ENCODE data around the gene KMT5C. TPM values are rescaled to one million over a fixed set of nuclear protein-coding genes. Genes with fewer than 3 reads are reported as not detected.
"Not testable (repeated sequence)": the region's sequence is repeated elsewhere in the genome, so short reads cannot be mapped to it uniquely, and the experiment has no call there.

KMT5C gene
- total RNA-seq, 1 donor from 2014 or later = 17.0 TPM

DNA sequence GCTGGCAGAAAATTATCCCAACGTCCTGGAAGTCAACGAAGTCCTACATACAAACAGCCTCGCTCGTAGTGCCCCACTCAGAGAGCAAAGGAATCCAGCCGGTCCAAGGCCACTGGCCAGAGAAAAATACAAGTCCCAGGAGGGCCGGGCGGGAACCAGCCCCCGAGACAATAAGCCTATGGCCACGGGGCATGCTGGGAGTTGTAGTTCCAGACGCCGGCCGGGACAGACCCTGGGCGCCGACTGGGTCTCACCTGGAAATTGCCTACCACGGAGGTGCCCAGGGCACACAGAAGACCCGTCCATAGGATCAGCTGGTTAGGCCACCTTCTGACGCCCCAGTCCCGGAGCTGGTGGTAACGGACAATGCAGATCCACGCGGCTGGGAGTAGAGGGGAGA lies 19.9 kb upstream of the KMT5C start:
- no peak for DNase-seq

DNA sequence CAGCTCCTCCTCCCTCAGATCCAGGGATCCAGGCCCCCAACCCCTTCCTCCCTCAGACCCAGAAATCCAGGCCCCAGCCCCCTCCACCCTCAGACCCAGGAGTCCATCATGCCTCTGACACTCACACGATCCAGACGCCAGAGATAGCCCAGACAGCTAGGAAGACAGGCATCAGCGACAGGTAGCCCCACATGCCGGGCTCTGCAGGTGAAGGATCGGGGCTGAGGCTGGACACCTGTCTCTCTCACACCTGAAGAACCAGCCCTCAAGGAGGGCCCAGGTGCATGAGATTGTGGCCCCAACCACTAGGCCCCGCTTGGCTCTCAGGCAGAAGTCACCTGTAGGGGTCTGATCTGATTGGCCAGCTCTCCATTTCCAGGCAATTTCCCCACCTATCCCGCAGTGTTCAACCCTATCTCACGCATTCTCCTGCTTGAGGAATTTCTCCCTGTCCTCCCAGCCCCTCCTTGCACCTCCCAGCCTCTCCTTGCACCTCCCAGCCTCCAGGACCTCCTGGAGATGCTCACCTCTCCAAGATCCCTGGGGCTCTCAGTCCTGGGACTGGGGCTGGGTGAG lies 18.7 kb upstream of the KMT5C start:
- DNase-seq = no peak

DNA sequence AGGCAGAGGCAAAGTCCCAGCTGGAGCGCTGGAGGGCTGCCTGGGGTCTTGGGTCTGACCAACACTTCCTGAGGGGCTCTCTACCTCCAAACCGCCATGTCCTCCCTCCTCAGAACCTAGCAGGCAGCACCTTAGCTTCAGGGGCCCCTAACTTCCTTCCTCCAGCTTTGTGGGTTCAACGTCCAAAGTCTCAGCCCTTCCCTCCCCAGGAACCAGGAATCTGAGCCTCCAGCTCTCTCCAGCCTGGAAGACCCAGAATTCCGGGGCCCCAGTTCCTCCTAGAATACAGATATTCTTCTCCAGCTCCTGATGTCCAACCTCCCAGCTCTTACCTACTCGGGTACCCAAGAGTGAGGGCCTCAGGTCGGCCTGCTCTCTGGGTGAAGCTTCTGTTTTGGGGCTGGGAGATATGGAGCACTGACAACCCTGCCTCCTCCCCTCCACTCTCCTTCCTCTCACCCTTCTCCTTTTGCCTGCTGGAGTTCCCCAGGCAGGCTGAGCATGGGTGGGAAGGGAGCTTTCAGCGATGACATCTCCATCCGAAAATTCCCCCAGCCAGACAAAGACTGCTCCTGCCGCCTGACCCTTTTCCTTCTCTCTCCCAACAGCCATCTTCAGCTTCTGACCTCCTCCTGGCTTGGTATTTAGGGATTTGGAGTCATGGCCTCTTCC lies 18.1 kb upstream of the KMT5C start:
- no peak for DNase-seq

DNA sequence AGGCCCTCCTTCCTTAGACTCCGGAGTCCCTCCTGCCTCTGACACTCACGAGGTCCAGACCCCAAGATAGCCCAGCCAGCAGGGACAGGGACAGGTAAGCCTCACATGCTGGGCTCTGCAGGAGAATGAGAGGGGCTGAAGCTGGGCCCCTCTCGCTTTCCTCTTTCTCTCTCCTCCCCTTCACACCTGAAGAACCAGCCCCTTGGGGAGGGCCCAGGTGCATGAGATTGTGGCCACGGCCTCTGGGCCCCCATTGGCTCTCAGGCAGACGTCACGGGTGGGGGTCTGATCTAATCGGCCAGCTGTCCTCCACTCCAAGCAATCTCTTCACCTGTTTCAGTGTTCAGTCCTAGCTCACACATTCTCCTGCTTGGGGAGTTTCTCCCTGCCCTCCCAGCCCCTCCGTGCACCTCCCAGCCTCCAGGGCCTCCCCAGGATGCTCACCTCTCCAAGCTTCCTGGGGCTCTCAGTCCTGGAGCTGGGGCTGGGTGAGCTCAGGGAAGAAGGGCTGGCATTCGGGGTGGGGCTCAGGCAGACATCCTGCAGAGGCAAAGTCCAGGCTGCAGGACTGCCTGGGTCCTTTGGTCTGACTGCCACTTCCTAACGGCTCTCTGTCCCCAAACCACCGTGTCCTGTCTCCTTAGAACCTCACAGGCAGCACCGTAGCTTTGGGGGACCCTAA lies 17.3 kb upstream of the KMT5C start:
- DNase-seq = no peak

DNA sequence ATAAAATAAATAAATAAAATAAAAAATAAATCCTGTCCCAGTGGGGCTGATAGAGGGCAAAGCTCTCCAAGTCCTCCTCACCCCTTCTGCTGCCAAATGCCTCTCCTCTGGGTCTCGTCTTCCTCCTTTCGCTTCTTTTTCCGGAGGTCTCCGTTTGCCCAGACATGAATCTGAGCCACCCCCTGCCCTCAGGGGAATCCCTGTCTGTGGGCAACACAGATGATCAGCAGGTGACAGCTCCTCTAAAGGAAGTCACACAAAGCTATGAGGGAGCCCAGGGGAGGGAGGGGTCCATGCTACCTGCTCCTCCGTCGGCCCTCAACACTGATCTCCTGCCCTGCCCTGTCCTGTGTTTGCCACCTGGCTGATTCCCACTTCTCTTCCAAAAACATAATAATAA lies 15.0 kb upstream of the KMT5C start:
- DNase-seq = no peak

DNA sequence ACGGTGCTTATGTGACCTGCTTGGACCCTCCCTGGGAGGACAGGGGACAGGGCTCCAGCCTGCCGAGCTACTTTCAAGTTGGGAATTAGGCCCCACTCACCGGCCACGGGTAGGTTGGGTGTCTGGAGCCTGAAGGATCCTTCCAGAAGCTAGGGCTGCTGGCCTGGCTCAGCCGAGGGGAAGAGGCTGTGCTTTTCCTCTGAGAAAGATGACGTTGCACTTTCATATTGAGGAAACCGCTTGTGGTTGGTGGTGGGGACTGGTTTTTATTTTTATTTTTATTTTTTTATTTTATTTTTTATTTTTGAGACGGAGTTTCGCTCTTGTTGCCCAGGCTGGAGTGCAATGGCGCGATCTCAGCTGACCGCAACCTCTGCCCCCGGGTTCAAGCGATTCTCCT lies 14.5 kb upstream of the KMT5C start, which contains the start of gene TMEM150B:
Gene TMEM150B (minus strand): TSS at position 170 of the 400 bp plus-strand sequence. CDS start 4,305 bp downstream, outside the sequence.
- no peak for DNase-seq

DNA sequence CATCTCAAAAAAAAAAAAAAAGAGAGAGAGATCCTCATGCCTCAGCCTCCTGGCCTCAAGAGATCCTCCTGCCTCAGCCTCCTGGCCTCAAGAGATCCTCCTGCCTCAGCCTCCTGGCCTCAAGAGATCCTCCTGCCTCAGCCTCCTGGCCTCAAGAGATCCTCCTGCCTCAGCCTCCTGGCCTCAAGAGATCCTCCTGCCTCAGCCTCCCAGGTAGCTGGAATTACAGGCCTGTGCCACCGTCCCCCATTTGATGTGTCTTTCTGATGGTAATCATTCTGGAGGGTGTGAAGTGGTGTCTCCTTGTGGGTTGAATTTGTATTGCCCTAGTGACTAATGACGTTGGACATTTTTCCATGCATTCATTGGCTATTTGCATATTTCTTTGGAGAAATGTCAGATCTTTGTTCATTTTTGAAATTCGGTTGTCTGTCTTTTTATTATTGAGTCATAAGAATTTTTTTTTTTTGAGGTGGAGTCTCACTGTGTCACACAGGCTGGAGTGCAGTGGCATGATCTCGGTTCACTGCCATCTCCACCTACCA lies 10.8 kb upstream of the KMT5C start:
- not testable (repeated sequence) for DNase-seq

DNA sequence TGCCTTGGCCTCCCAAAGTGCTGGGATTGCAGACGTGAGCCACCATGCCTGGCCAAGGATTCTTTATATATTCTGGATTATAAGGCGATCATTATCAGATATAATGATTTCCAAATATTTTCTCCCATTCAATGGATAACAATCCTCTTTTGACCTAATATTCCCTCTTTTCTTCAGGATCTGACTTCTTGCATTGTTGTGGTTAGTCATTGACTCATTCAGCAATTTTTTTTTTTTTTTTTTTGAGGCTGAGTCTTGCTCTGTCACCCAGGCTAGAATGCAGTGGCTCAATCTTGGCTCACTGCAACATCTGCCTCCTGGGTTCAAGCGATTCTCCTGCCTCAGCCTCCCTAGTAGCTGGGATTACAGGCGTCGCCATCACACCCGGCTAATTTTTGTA lies 9.9 kb upstream of the KMT5C start:
- not testable (repeated sequence) for DNase-seq

DNA sequence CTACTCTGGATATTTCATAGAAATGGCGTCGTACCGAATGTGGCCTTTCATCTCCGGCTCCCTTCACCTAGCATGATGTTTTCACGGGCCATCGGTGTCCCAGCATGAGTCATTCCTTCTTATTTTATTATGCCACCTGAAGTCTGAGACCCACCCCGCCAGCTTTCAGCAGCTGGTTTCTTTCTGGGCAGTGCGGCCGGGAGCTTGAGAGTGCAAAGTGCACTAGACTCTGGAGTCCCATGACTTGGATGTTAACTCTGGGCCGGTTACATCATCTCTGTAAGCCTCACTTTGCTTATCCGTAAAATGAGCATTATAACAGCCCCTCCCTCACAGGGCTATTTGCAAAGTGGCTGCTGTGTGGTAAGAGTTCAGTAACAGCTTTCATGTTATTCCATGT lies 5.8 kb upstream of the KMT5C start:
- no peak for DNase-seq

DNA sequence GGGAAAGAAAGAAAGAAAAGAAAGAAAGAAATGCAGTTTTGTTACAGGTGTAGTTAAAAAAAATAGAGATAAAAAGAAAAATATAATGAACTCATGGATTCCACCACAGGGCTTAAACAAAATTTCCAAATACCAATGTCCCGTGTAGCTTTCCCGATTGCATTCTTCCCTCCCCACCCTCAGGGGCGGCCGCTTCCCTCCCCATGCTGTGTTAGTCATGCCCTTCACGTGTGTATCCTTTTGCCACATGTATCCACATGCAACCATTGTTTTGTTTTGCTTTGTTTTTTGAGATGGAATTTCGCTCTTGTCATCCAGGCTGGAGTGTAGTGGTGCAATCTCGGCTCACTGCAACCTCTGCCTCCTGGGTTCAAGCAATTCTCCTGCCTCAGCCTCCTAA lies 3.6 kb upstream of the KMT5C start:
- DNase-seq = no peak

DNA sequence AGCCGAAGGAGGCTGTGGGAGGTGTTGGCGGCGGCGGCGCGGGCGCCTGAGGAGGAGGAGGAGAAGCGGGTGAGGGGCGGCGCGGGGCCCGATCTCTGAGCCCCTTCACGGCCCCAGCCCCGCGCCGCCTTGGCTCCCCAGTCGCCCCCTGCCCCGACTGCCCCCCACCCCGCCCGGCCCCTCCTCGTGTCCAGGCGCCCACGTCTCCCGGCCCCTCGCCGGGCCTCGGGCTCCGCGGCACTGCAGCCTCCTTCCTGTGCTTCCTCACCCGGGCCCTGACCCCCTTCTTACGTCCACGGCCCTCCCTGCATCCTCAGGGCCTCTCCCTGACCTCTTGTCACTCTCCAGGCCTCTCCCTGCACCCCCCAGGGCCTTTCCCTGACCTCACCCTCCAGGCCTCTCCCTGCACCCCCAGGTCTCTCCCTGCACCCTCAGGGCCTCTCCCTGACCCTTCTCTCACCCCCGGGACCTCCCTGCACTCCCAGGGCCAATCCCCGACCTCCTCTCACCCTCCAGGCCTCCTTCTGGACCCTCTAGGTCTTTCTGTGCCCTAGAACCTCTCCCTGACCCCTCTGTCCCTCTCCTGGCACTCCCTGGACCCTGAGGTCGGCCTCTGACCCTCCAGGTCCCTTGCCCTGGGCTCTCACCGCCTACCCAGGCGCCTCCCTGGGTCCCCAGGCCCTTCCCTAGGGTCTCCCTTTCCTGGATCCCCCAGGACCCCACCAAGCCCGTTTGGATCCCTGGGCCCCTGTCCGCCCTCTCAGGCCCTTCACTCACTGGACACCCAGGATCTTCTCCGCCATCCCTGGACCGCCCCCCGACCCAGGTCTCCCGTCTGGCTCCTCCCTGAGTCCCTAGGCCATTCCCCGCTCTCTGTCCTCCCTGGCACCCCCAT lies 460 bp downstream of the KMT5C start:
- DNase-seq = no peak

DNA sequence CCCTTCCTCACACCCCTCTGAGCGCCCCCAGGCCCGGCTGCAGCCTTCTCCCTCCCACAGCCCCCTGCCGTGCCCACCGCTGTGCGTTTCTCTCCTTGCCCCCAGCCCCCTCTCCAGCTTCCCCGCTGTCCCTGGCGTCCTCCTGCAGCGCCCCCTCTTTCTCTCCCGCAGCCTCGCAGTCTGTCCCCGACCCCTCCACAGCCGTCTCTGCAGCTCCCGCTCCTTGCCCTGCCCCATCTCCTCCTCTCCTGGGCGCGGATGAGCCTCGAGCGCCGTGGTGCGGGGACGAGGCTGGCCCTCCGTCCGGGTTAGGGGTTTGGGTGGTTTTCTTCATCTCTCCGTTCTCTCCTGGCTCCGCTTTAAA lies 1.1 kb downstream of the KMT5C start:
- DNase-seq = no peak

DNA sequence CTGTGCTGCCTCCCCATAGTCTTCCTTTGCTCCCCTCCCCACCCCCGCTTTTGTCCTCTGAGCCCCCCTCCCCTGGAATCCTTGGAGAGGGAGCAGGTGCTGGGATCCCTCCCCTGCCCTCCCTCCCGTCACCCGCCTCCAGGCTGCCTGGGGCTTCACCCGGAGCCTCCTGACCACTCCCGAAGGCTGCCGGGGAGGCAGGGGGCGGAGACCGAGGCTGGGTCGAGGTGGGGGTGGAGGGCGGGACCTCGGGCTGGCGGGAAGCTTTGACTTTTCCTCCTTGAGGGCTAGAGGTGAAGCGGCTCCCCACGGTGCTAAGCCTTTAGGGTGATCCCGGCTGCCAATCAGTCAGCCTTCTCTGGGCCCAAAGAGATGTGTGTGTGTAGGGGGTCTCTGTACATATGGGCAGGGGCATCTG lies 1.5 kb downstream of the KMT5C start:
- DNase-seq = peak; percentile 26

DNA sequence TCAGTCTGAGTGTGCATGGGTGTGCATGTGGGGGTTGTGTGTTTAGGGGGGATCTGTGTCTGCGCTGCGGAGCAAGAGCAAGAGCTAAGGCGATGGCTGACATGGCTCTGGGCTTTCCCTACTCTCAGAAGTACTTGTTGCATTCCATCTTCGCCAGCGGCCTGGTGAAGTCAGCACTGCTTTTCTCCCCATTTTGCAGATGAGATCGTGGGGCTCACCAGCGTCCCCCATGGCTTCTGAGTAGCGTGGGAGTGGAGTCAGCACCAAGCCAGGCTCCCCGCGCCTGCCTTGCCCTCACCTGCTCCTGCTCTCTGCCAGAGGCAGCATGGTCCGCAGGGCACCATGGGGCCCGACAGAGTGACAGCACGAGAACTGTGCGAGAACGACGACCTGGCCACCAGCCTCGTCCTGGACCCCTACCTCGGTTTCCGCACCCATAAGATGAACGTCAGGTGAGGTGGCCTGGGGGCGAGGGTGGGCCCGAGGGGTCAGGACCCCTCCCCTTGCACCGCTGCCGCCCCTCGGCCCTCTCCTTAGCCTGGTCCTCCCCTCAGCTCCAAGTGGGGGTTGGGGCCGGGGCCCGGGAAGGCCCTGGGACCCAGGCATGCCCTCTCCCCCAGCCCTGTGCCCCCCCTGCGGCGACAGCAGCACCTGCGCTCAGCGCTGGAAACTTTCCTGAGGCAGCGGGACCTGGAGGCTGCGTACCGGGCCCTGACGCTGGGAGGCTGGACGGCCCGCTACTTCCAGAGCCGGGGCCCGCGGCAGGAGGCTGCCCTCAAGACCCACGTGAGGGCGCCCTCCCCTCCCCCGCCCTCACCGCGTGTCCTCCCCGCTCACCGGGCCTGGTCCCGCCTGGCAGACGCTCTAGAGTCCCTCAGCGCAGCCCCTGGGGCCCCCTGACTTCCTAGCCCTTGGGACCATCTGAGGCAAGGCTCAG lies 2.2 kb downstream of the KMT5C start:
- no peak for DNase-seq

DNA sequence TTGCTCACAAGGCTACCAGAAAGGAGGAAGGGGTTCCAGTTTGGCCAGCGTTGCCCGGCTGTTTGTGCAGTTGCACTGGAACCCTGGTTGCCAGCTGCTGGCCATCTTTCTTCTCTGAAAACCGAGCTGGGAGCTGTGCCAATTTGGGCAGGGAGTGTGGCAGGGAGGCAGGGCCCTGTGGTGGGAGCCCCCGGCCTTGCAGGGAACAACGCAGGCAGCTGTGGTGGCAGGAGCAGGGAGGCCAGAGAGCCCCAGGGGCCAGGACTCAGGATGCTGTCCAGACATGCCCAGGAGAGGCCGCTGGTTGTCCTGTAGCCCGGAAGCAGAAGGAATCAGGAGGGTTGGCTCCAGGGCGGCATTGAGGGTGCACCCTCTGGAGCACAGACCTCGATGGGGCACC lies 4.8 kb downstream of the KMT5C start:
- no peak for DNase-seq

DNA sequence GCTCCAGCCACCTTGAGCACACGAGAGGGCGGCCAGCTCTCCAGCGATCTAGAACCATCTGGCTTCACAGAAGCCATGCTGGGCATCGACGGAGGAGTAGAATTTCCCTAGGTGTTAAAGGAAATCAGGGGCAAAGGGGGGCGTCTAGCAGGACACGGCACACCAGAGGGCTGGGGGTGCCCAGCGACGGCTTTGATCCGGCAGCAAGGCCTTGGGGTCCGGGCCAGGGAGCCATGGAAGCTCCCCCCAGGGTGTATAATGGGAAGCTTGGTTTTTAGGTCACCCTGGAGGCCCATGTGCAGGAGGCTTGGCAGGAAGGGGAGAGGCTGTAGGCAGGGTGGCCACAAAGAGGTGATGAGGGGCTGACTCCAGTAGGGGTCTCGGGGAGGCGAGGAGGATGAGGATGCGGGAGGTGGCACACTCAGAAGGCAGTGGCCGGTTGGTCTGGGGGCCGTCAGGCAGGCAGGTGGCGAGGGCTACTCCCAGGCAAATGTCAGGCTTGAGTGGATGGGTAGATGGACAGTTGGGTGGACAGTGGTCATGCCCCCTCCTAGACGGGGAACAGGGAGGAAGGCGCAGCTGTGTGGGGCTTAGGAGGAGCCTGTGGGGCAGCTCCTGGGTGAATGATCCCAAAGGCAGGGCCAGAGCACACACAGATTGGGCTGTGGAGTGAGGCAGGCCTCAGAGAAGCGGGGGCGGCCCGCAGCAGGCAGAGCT lies 5.6 kb downstream of the KMT5C start:
- DNase-seq = no peak

DNA sequence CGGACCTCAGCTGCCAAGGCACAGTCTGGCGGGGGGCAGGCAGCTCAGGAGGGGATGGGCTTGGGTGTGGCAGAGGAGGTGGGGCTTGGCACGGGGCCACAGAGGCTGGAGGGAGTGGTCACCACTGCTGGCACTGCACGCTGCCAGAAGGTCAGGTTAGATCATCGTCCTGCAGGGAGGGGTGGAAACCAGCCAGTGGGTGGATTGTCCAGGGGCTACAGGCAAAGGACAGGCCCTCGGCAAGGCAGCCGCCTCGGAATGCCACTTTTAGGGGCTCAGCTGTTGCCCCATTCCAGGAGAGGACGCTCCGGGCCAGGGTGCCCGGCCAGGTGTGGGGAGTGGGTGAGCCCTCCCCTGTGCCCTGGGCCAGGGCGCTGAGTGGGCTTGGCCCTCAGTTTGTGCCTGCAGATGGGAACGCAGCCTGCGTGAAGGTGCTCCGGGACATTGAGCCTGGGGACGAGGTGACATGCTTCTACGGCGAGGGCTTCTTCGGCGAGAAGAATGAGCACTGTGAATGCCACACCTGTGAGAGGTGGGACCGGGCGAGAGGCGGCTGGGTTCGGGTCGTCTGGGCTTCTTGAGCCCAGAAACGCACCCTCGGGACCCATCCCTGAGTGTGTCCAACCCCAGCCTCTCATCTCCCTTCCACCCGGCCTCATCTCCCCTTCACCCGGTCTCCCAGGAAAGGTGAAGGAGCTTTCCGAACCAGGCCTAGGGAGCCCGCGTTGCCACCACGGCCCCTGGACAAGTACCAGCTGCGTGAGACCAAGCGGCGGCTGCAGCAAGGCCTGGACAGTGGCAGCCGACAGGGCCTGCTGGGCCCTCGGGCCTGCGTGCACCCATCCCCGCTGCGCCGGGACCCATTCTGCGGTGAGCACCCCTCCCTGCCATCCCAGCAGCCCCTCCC lies 6.4 kb downstream of the KMT5C start:
- no peak for DNase-seq

DNA sequence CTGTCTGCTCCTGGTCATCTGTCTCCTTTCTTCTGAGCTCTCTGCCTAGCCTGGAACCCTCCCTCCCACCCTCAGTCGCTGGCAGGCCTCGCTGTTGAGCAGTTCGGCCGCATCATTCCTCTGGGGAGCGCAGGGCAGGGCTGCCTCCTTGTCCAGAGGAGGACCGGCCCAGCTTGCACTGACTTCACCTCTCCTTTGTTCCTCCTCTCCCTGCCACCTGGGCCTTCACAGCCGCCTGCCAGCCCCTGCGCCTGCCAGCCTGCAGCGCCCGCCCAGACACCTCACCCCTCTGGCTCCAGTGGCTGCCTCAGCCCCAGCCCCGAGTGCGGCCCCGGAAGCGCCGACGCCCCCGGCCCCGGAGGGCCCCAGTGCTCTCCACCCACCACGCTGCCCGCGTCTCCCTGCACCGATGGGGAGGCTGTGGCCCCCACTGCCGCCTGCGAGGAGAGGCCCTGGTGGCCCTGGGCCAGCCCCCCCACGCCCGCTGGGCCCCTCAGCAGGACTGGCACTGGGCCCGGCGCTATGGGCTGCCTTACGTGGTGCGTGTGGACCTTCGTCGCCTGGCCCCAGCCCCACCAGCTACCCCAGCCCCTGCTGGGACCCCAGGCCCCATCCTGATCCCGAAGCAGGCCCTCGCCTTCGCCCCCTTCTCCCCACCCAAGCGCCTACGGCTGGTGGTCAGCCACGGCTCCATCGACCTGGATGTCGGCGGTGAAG lies 7.2 kb downstream of the KMT5C start:
- DNase-seq = no peak

Data from skin of body (tissue), 2 donors.